ENCODE measurements around the gene VSIG2.

DNA sequence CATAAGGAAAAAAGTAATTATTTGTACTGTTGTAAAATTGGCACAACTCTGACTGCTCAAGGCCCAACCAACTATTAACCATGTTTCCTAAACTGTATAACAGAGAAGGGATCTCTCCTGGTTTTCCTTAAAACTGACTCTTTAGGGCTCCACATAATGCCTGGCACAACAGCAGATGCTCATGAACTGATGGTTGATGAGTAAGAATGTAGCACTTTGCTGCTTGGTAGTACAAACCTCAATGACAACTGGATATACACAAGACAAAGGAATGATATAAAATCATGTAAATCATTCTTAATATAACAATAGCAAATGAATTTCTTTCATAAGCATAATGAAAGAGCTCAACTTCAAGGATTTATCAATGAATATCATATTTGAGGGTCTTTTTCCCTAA lies 36.5 kb upstream of the VSIG2 start:
- no peak for TF ChIP-seq POLR2AphosphoS5 (IDR thresholded peaks at IDR 0.05; ENCODE audit: insufficient read depth, low read depth, low read length)
- TF ChIP-seq, protein P1, sequence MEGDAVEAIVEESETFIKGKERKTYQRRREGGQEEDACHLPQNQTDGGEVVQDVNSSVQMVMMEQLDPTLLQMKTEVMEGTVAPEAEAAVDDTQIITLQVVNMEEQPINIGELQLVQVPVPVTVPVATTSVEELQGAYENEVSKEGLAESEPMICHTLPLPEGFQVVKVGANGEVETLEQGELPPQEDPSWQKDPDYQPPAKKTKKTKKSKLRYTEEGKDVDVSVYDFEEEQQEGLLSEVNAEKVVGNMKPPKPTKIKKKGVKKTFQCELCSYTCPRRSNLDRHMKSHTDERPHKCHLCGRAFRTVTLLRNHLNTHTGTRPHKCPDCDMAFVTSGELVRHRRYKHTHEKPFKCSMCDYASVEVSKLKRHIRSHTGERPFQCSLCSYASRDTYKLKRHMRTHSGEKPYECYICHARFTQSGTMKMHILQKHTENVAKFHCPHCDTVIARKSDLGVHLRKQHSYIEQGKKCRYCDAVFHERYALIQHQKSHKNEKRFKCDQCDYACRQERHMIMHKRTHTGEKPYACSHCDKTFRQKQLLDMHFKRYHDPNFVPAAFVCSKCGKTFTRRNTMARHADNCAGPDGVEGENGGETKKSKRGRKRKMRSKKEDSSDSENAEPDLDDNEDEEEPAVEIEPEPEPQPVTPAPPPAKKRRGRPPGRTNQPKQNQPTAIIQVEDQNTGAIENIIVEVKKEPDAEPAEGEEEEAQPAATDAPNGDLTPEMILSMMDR (IDR thresholded peaks at IDR 0.05; ENCODE audit: extremely low read depth in 1 of 2, insufficient read depth in 1 of 2, low read depth in 1 of 2, low read length in 2 of 2), result no peak
- no peak for TF ChIP-seq JUN (IDR thresholded peaks at IDR 0.05; ENCODE audit: borderline replicate concordance, insufficient read depth, insufficient read length, low read depth)
- no peak for TF ChIP-seq POLR2A (IDR thresholded peaks at IDR 0.05; ENCODE audit: low read depth, low read length)
- TF ChIP-seq, protein P2, sequence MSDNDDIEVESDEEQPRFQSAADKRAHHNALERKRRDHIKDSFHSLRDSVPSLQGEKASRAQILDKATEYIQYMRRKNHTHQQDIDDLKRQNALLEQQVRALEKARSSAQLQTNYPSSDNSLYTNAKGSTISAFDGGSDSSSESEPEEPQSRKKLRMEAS (IDR thresholded peaks at IDR 0.05; ENCODE audit: insufficient read depth, insufficient read length), result no peak
- TF ChIP-seq EZH2 (IDR thresholded peaks at IDR 0.05; ENCODE audit: borderline replicate concordance, low read depth, low read length, severe bottlenecking), result no peak
